ENCODE data around the gene TRPM8. TPM values are rescaled to one million over a fixed set of nuclear protein-coding genes. Genes with fewer than 3 reads are reported as not detected.

The TRPM8 gene
- total RNA-seq, 1 donor from 2014 or later, result 7.5 TPM

DNA sequence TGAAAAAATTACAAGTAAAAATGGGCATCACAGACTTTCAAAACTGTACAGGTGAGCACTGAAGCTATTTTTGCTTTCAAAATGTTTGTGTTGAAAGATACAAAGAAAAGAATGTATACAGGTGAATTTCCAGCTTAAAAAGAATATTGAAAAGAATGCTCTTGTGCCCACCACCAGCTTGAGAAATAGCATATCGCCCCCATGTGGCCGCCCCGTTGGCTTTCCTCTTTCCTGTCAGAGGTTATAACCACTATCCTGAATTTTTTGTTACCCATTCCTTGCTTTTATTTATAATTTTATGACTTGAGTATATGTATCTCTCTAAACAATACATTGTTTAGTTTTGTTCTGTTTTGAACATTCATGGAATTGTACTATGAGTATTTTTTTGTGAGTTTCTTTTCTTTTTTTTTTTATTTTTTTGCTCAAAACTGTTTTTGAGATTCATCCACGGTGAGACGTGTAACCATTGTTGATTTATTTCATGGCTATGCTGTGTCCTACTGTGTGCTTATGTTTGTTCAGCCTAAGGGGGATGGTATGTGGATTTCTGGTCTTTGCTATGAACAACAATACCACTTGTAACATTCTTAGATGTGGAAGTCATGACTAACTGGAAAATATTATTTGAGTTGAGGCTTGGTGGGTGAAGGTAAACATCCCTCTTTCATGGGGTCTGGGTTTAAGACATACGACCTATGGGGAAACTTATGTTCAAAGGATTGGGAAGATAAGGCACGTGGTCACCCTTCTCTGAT, 11.6 kb downstream of the TRPM8 start:
- no peaks in the 10 kb centered on the region for H3F3A ChIP-seq (ENCODE audit: low read depth)
- H3K4me1 Mint-ChIP-seq, result peaks cover 12% of the 10 kb centered on the region
- no peak overlapping the region for H3K4me2 ChIP-seq
- H3K27ac Mint-ChIP-seq, result no peak overlapping the region
- H3K27ac ChIP-seq, result no peak overlapping the region
- TF ChIP-seq EZH2phosphoT487 (IDR thresholded peaks at IDR 0.05), result no peak
- TF ChIP-seq, protein P1, sequence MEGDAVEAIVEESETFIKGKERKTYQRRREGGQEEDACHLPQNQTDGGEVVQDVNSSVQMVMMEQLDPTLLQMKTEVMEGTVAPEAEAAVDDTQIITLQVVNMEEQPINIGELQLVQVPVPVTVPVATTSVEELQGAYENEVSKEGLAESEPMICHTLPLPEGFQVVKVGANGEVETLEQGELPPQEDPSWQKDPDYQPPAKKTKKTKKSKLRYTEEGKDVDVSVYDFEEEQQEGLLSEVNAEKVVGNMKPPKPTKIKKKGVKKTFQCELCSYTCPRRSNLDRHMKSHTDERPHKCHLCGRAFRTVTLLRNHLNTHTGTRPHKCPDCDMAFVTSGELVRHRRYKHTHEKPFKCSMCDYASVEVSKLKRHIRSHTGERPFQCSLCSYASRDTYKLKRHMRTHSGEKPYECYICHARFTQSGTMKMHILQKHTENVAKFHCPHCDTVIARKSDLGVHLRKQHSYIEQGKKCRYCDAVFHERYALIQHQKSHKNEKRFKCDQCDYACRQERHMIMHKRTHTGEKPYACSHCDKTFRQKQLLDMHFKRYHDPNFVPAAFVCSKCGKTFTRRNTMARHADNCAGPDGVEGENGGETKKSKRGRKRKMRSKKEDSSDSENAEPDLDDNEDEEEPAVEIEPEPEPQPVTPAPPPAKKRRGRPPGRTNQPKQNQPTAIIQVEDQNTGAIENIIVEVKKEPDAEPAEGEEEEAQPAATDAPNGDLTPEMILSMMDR (IDR thresholded peaks at IDR 0.05), result peak; percentile 87
- H3K36me3 Mint-ChIP-seq, result no peaks in the 10 kb centered on the region
- peaks cover 7% of the 10 kb centered on the region for H3K27me3 Mint-ChIP-seq (ENCODE audit: insufficient read depth, low read depth)
- H3K36me3 ChIP-seq, result no peaks in the 10 kb centered on the region
- H3K79me2 ChIP-seq (ENCODE audit: low read depth), result no peaks in the 10 kb centered on the region
- H3K4me3 Mint-ChIP-seq, result no peak overlapping the region
- H3K9ac ChIP-seq, result no peak overlapping the region
- H3K27me3 ChIP-seq, result no peaks in the 10 kb centered on the region
- no peaks in the 10 kb centered on the region for H3K9me3 ChIP-seq (ENCODE audit: low read depth)
- DNase-seq (ENCODE audit: low spot score), result peak; percentile 70
- no peak overlapping the region for H2AFZ ChIP-seq (replicated peaks)
- no peaks in the 10 kb centered on the region for H3K9me3 Mint-ChIP-seq
- peaks cover 10% of the 10 kb centered on the region for H3K4me1 ChIP-seq
- no peak overlapping the region for H3K4me3 ChIP-seq
- no peaks in the 10 kb centered on the region for H4K20me1 ChIP-seq (ENCODE audit: low read depth)

DNA sequence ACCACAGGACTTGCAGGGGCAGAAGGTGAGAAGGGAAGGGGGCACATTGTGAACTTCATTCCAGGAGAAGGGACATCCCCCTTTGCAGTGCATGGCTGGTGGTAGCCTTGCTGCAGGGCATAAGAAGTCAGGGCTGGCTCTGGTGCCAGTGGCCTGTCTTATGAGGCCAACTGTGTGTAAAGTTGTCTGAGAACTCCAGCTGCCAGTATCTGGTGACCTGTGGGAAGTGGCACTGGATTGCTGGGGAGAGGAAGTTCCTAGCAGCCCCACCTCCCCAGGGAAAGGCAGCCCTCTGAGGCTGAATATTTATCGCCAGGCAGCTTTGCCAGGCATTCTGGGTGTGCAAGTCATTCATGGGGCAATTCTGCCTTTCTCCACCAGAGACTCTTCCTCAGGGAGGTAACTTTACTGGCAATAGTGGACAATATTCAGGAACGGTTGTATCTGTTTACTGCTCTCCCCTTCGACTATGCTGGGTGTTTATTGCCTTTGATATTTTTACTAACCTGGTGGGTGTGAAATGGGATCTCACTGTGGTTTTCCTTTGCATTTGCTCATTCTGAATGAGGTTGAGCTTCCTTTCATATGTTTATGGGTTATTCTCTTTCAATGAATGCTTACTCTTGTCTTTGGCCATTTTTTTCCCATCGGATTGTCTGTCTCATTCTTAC, 12.3 kb downstream of the TRPM8 start:
- Histone ChIP-seq H3K36me3 (no peaks in the 10 kb centered on the region), H3K4me2 (no peak overlapping the region), H2AFZ (replicated peaks) (no peak overlapping the region), H3K4me1 (peaks cover 6% of the 10 kb centered on the region), H3F3A (ENCODE audit: low read depth) (no peaks in the 10 kb centered on the region), H3K9me3 (ENCODE audit: low read depth) (no peaks in the 10 kb centered on the region), H3K9ac (no peak overlapping the region), H4K20me1 (ENCODE audit: low read depth) (no peaks in the 10 kb centered on the region), H3K79me2 (ENCODE audit: low read depth) (no peaks in the 10 kb centered on the region), H3K27ac (no peak overlapping the region), H3K27me3 (no peaks in the 10 kb centered on the region), H3K4me3 (no peak overlapping the region)
- Mint-ChIP-seq H3K4me3 (no peak overlapping the region), H3K4me1 (peaks cover 9% of the 10 kb centered on the region), H3K36me3 (no peaks in the 10 kb centered on the region), H3K9me3 (no peaks in the 10 kb centered on the region), H3K27me3 (ENCODE audit: insufficient read depth, low read depth) (peaks cover 4% of the 10 kb centered on the region), H3K27ac (no peak overlapping the region)
- TF ChIP-seq EZH2phosphoT487 (IDR thresholded peaks at IDR 0.05) (no peak), EZH2 (IDR thresholded peaks at IDR 0.05) (no peak)
- TF ChIP-seq, protein P1 (IDR thresholded peaks at IDR 0.05), result no peak
- no peak for DNase-seq (ENCODE audit: low spot score)

DNA sequence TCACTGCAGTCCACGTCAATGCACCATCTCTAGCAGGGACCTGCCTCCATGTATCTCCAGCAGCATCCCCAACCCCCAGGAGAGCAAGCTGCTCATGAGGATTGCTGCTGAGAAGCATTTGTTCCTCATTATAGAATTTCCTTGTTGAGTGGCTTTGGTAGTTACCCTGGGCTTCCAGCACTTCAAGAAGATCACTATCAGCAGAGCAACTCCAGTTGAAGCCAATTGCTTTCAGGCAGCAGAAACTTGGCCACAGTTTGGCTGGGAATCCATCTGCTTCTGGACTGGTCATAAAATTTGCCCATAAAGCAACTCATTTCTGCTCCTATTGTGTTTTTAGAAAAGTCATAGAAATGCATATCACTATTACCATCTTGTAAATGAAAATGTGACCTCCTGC, 17.4 kb downstream of the TRPM8 start:
- Histone ChIP-seq H3K4me3 (no peak overlapping the region), H3K79me2 (ENCODE audit: low read depth) (no peaks in the 10 kb centered on the region), H3K9ac (no peak overlapping the region), H3K27ac (no peak overlapping the region), H2AFZ (replicated peaks) (no peak overlapping the region), H4K20me1 (ENCODE audit: low read depth) (no peaks in the 10 kb centered on the region), H3K27me3 (no peaks in the 10 kb centered on the region), H3K9me3 (ENCODE audit: low read depth) (no peaks in the 10 kb centered on the region), H3K4me2 (no peak overlapping the region), H3K4me1 (no peaks in the 10 kb centered on the region), H3F3A (ENCODE audit: low read depth) (no peaks in the 10 kb centered on the region), H3K36me3 (no peaks in the 10 kb centered on the region)
- H3K4me3 Mint-ChIP-seq, result no peak overlapping the region
- H3K9me3 Mint-ChIP-seq, result no peaks in the 10 kb centered on the region
- TF ChIP-seq, protein P1 (IDR thresholded peaks at IDR 0.05), result no peak
- no peak for TF ChIP-seq EZH2 (IDR thresholded peaks at IDR 0.05)
- TF ChIP-seq EZH2phosphoT487 (IDR thresholded peaks at IDR 0.05), result no peak
- DNase-seq (ENCODE audit: low spot score), result no peak
- H3K36me3 Mint-ChIP-seq, result no peaks in the 10 kb centered on the region
- H3K4me1 Mint-ChIP-seq, result no peaks in the 10 kb centered on the region
- H3K27ac Mint-ChIP-seq, result no peak overlapping the region
- no peaks in the 10 kb centered on the region for H3K27me3 Mint-ChIP-seq (ENCODE audit: insufficient read depth, low read depth)

Data from neural progenitor cell (in vitro differentiated cells).